ENCODE results near the gene RAP1GAP. TPM values are rescaled to one million over a fixed set of nuclear protein-coding genes. Genes with fewer than 3 reads are reported as not detected.
A peak's percentile ranks its signal among the peaks of the same experiment; 100 is the strongest.

Gene RAP1GAP
- total RNA-seq, 2 experiments from 2014 or later = 0.37 to 0.69 TPM

DNA sequence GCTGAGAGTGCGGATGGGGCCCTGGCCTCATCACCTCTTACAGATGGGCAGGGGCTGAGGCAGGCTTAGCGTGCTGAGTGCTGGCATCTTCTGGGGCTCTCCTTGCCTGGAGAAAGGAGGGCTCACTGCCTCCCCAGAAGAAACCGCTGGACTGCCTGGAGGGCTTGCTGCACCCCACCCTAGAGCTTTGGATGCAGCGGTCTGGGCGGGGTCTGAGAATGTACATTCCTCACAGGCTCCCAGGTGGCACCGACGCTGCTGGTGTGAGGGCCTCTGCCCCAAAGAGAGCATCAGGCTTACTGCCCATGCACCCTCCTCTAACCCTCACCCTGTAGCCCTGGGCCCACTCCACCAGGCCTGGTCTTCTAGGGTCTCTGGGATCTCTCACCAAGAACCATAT is 51.1 kb downstream of the RAP1GAP start:
- Mint-ChIP-seq H3K9me3 (no peaks in the 10 kb centered on the region), H3K27ac (no peak overlapping the region), H3K4me3 (no peak overlapping the region), H3K27me3 (peaks cover 22% of the 10 kb centered on the region), H3K4me1 (peaks cover 6% of the 10 kb centered on the region), H3K36me3 (no peaks in the 10 kb centered on the region)
- POLR2A ChIA-PET = no interaction called here
- no peak for ATAC-seq (ENCODE audit: low read depth)
- DNase-seq = no peak

- H3K9me3 Mint-ChIP-seq = no peaks in the 10 kb centered on the region
- peaks cover 19% of the 10 kb centered on the region for H3K27me3 Mint-ChIP-seq
- POLR2A ChIA-PET = no interaction called here
- DNase-seq (no peak), ATAC-seq (ENCODE audit: low read depth) (no peak)
- H3K27ac Mint-ChIP-seq = no peak overlapping the region
- H3K4me1 Mint-ChIP-seq = peaks cover 2% of the 10 kb centered on the region
- no peak overlapping the region for H3K4me3 Mint-ChIP-seq
- no peaks in the 10 kb centered on the region for H3K36me3 Mint-ChIP-seq
Observed at GRCh38 chr1:21617126-21617738, 51.9 kb downstream of the RAP1GAP start.

GRCh38 chr1:21616372-21616771 is 52.8 kb downstream of the RAP1GAP start:
- H3K4me3 Mint-ChIP-seq = no peak overlapping the region
- POLR2A ChIA-PET = no interaction called here

GRCh38 chr1:21614419-21615115 is 54.6 kb downstream of the RAP1GAP start:
- ATAC-seq (ENCODE audit: low read depth) (no peak), DNase-seq (no peak)
- no peak overlapping the region for H3K27ac Mint-ChIP-seq
- H3K36me3 Mint-ChIP-seq = no peaks in the 10 kb centered on the region
- H3K9me3 Mint-ChIP-seq = no peaks in the 10 kb centered on the region
- POLR2A ChIA-PET = no interaction called here
- H3K4me3 Mint-ChIP-seq = no peak overlapping the region
- H3K4me1 Mint-ChIP-seq = no peaks in the 10 kb centered on the region
- H3K27me3 Mint-ChIP-seq = peaks cover 8% of the 10 kb centered on the region

More at GRCh38 chr1:21616372-21616771, 52.8 kb downstream of the RAP1GAP start:
- Mint-ChIP-seq H3K27me3 (peaks cover 15% of the 10 kb centered on the region), H3K9me3 (no peaks in the 10 kb centered on the region), H3K27ac (no peak overlapping the region), H3K36me3 (no peaks in the 10 kb centered on the region), H3K4me1 (peaks cover 2% of the 10 kb centered on the region)
- DNase-seq (no peak), ATAC-seq (ENCODE audit: low read depth) (no peak)

DNA sequence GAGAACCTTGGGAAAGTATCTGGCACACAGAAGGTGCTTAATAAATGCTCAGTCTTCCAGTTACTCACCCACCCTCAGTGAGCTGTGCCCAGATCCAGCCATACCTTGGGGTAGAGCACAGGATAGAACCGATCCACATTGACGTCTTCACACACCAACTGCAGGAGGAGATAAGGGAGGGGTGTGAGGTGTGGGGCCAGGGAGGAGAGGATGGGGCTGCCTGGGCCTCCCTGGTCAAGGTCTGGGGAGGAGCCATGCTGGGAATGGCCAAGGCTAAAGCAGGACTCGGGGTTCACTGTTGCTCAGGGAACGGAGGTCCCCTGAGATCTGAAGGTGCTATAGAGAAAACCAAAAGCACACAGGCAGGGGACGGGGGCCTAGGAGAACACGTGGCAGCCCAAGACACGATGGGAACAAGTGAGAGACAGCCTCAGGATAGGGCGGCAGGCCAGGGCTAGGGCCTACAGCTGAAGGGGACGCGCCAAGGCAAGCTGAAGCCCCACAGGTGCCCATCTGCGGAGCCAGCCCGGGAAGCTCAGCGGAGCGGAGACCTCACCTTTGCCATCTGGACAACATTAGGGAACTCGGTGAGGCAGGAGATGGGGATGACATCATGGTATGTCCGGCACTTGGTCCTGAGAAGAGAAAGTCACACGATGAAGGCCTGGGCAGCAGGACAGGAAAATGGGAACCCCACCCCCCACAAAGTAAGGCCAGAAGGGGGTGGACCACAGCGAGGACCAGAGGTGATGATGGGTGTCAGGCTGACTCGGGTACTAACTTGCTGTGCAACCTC is 55.9 kb downstream of the RAP1GAP start:
- H3K27ac Mint-ChIP-seq = no peak overlapping the region

GRCh38 chr1:21612057-21612456 is 57.1 kb downstream of the RAP1GAP start:
- Mint-ChIP-seq H3K9me3 (no peaks in the 10 kb centered on the region), H3K27me3 (peaks cover 6% of the 10 kb centered on the region), H3K27ac (no peak overlapping the region), H3K4me1 (peaks cover 7% of the 10 kb centered on the region), H3K36me3 (no peaks in the 10 kb centered on the region), H3K4me3 (no peak overlapping the region)
- no peak for ATAC-seq (ENCODE audit: low read depth)
- no peak for DNase-seq
- POLR2A ChIA-PET = no interaction called here

More for the DNA sequence above, 55.9 kb downstream of the RAP1GAP start:
- Mint-ChIP-seq H3K27me3 (peaks cover 6% of the 10 kb centered on the region), H3K9me3 (no peaks in the 10 kb centered on the region), H3K4me3 (no peak overlapping the region), H3K4me1 (no peaks in the 10 kb centered on the region), H3K36me3 (no peaks in the 10 kb centered on the region)
- POLR2A ChIA-PET = no interaction called here
- no peak for ATAC-seq (ENCODE audit: low read depth)
- DNase-seq = no peak

- H3K27ac Mint-ChIP-seq = no peak overlapping the region
- DNase-seq = no peak
- peaks cover 7% of the 10 kb centered on the region for H3K4me1 Mint-ChIP-seq
- no peaks in the 10 kb centered on the region for H3K9me3 Mint-ChIP-seq
- no peaks in the 10 kb centered on the region for H3K36me3 Mint-ChIP-seq
- H3K4me3 Mint-ChIP-seq = no peak overlapping the region
- H3K27me3 Mint-ChIP-seq = peaks cover 6% of the 10 kb centered on the region
- no peak for ATAC-seq (ENCODE audit: low read depth)
- POLR2A ChIA-PET = no interaction called here
Observed at GRCh38 chr1:21610989-21611785, 58.0 kb downstream of the RAP1GAP start.

GRCh38 chr1:21610027-21610426 is 59.1 kb downstream of the RAP1GAP start:
- Mint-ChIP-seq H3K27me3 (peaks cover 6% of the 10 kb centered on the region), H3K9me3 (no peaks in the 10 kb centered on the region), H3K4me3 (no peak overlapping the region), H3K27ac (no peak overlapping the region), H3K36me3 (no peaks in the 10 kb centered on the region), H3K4me1 (peaks cover 7% of the 10 kb centered on the region)
- POLR2A ChIA-PET = no interaction called here
- ATAC-seq (ENCODE audit: low read depth) (no peak), DNase-seq (no peak)

- no peak overlapping the region for H3K4me3 Mint-ChIP-seq
- no peak for ATAC-seq (ENCODE audit: low read depth)
Observed at GRCh38 chr1:21608798-21609197, 60.4 kb downstream of the RAP1GAP start.

GRCh38 chr1:21607549-21608529 is 61.3 kb downstream of the RAP1GAP start:
- DNase-seq (peak; percentile 46), ATAC-seq (ENCODE audit: low read depth) (peak; percentile 77)
- Mint-ChIP-seq H3K27ac (no peak overlapping the region), H3K9me3 (no peaks in the 10 kb centered on the region), H3K4me3 (no peak overlapping the region), H3K4me1 (peaks cover 7% of the 10 kb centered on the region), H3K36me3 (no peaks in the 10 kb centered on the region), H3K27me3 (peaks cover 6% of the 10 kb centered on the region)
- POLR2A ChIA-PET = no interaction called here

More at GRCh38 chr1:21608798-21609197, 60.4 kb downstream of the RAP1GAP start:
- no peak for DNase-seq
- Mint-ChIP-seq H3K4me1 (peaks cover 7% of the 10 kb centered on the region), H3K27ac (no peak overlapping the region), H3K9me3 (no peaks in the 10 kb centered on the region), H3K27me3 (peaks cover 6% of the 10 kb centered on the region), H3K36me3 (no peaks in the 10 kb centered on the region)
- POLR2A ChIA-PET = no interaction called here

- H3K36me3 Mint-ChIP-seq = no peaks in the 10 kb centered on the region
- POLR2A ChIA-PET = no interaction called here
- H3K4me1 Mint-ChIP-seq = peaks cover 7% of the 10 kb centered on the region
- no peak for ATAC-seq (ENCODE audit: low read depth)
- H3K27me3 Mint-ChIP-seq = peaks cover 5% of the 10 kb centered on the region
- no peaks in the 10 kb centered on the region for H3K9me3 Mint-ChIP-seq
- DNase-seq = no peak
- no peak overlapping the region for H3K4me3 Mint-ChIP-seq
- no peak overlapping the region for H3K27ac Mint-ChIP-seq
Observed at GRCh38 chr1:21605964-21606705, 63.0 kb downstream of the RAP1GAP start.
